H9 (cell line): ENCODE results near the gene SPTBN1. TPM values are rescaled to one million over a fixed set of nuclear protein-coding genes. Genes with fewer than 3 reads are reported as not detected.

Experiments used
- DNase-seq: peaks from one replicate; pipeline ENCODE4 v3.0.0-alpha.2; 2017
- H2AFZ ChIP-seq: one replicate; pipeline ENCODE4 v1.6.1; 2013; ENCODE audit warnings: mild to moderate bottlenecking, low read length, control low read depth, moderate library complexity
- H2AK5ac ChIP-seq: 2 replicates; pipeline ENCODE4 v1.6.1; 2013; ENCODE audit warnings: low read length, control low read depth, mixed read lengths; ENCODE audit not compliant: insufficient read length
- H2BK120ac ChIP-seq: one replicate; pipeline ENCODE4 v1.6.1; 2013; ENCODE audit warnings: low read depth, mild to moderate bottlenecking, low read length, control low read depth, inconsistent platforms; ENCODE audit not compliant: poor library complexity, severe bottlenecking
- H2BK12ac ChIP-seq: 2 replicates; pipeline ENCODE4 v1.6.1; 2013; ENCODE audit warnings: low read length, control low read depth, mixed read lengths, low read depth; ENCODE audit not compliant: insufficient read length
- H2BK15ac ChIP-seq: 2 replicates; pipeline ENCODE4 v1.6.1; 2013; ENCODE audit warnings: low read depth, low read length, control low read depth
- H2BK20ac ChIP-seq: one replicate; pipeline ENCODE4 v1.6.1; 2013; ENCODE audit warnings: low read depth, mild to moderate bottlenecking, low read length, control low read depth, inconsistent platforms; ENCODE audit not compliant: poor library complexity, severe bottlenecking
- H2BK5ac ChIP-seq: 2 replicates; pipeline ENCODE4 v1.6.1; 2013; ENCODE audit warnings: low read length, control low read depth, mixed read lengths; ENCODE audit not compliant: insufficient read length
- H3K14ac ChIP-seq: 2 replicates; pipeline ENCODE4 v1.6.1; 2013; ENCODE audit warnings: low read length, control low read depth; ENCODE audit not compliant: insufficient read depth
- H3K18ac ChIP-seq: 2 replicates; pipeline ENCODE4 v1.6.1; 2013; ENCODE audit warnings: low read depth, mild to moderate bottlenecking, mixed read lengths, low read length, control low read depth; ENCODE audit not compliant: insufficient read length
- H3K23ac ChIP-seq: 2 replicates; pipeline ENCODE4 v1.6.1; 2013; ENCODE audit warnings: low read length, control low read depth, mixed read lengths, low read depth; ENCODE audit not compliant: insufficient read length
- H3K23me2 ChIP-seq: 2 replicates; pipeline ENCODE4 v1.6.1; 2013; ENCODE audit warnings: low read depth, mild to moderate bottlenecking, mixed read lengths, low read length, control low read depth; ENCODE audit not compliant: insufficient read length, poor library complexity, severe bottlenecking
- H3K27ac ChIP-seq: 2 replicates; pipeline ENCODE4 v1.5.1; 2013; ENCODE audit warnings: low read length, control low read depth, mixed read lengths, low read depth; ENCODE audit not compliant: insufficient read length
- H3K27me3 ChIP-seq: 2 replicates; pipeline ENCODE4 v1.6.1; 2013; ENCODE audit warnings: low read length, control low read depth, inconsistent platforms; ENCODE audit not compliant: insufficient read depth
- H3K4ac ChIP-seq: 2 replicates; pipeline ENCODE4 v1.6.1; 2013; ENCODE audit warnings: low read depth, mild to moderate bottlenecking, control low read depth, inconsistent platforms, low read length, moderate library complexity
- H3K4me1 ChIP-seq: 2 replicates; pipeline ENCODE4 v1.6.1; 2013; ENCODE audit warnings: low read length, control low read depth, inconsistent platforms; ENCODE audit not compliant: insufficient read depth
- H3K4me2 ChIP-seq: 2 replicates; pipeline ENCODE4 v1.6.1; 2013; ENCODE audit warnings: low read length, control low read depth, mixed read lengths; ENCODE audit not compliant: insufficient read length, insufficient read depth
- H3K56ac ChIP-seq: 2 replicates; pipeline ENCODE4 v1.6.1; 2013; ENCODE audit warnings: low read depth, mild to moderate bottlenecking, mixed read lengths, low read length, control low read depth; ENCODE audit not compliant: insufficient read length
- H3K79me1 ChIP-seq: 2 replicates; pipeline ENCODE4 v1.6.1; 2013; ENCODE audit warnings: low read depth, mild to moderate bottlenecking, moderate library complexity, low read length, control low read depth, inconsistent platforms; ENCODE audit not compliant: insufficient read depth, poor library complexity, severe bottlenecking
- H3K79me2 ChIP-seq: 2 replicates; pipeline ENCODE4 v1.6.1; 2013; ENCODE audit warnings: low read length, control low read depth, inconsistent platforms; ENCODE audit not compliant: insufficient read depth
- H3K9ac ChIP-seq: 2 replicates; pipeline ENCODE4 v1.6.1; 2013; ENCODE audit warnings: low read length, control low read depth, mixed read lengths; ENCODE audit not compliant: insufficient read length; ENCODE audit errors: extremely low read depth
- H3K9me3 ChIP-seq: one replicate; pipeline ENCODE4 v1.6.1; 2013; ENCODE audit warnings: low read depth, low read length, inconsistent platforms; ENCODE audit not compliant: control insufficient read depth
- H3T11ph ChIP-seq: one replicate; pipeline ENCODE4 v1.6.1; 2013; ENCODE audit warnings: mild to moderate bottlenecking, low read length, control low read depth, inconsistent platforms
- H4K20me1 ChIP-seq: one replicate; pipeline ENCODE4 v1.6.1; 2013; ENCODE audit not compliant: control insufficient read depth, insufficient read length, insufficient read depth
- H4K5ac ChIP-seq: 2 replicates; pipeline ENCODE4 v1.6.1; 2013; ENCODE audit warnings: low read depth, mild to moderate bottlenecking, mixed read lengths, low read length, control low read depth; ENCODE audit not compliant: insufficient read length
- H4K8ac ChIP-seq: replicated peaks from 2 replicates; pipeline ENCODE4 v1.6.1; 2013; ENCODE audit warnings: low read length, control low read depth, mixed read lengths, low read depth; ENCODE audit not compliant: insufficient read length
- H4K91ac ChIP-seq: 2 replicates; pipeline ENCODE4 v1.6.1; 2013; ENCODE audit warnings: low read depth, mild to moderate bottlenecking, moderate library complexity, mixed read lengths, low read length, control low read depth; ENCODE audit not compliant: insufficient read length
- H3K27ac Mint-ChIP-seq, 3 experiments: 2 replicates in 2 of 3; 3 replicates in 1 of 3; pipeline ENCODE4 v1.8.0; 2020 to 2021; ENCODE audit warnings: mixed read lengths in 3 of 3, mild to moderate bottlenecking in 1 of 3, moderate library complexity in 1 of 3
- H3K27me3 Mint-ChIP-seq: 2 replicates; pipeline ENCODE4 v1.8.0; 2021; ENCODE audit warnings: low read depth, mild to moderate bottlenecking, moderate library complexity, mixed read lengths
- H3K36me3 Mint-ChIP-seq, 3 experiments: 2 replicates in 2 of 3; 3 replicates in 1 of 3; pipeline ENCODE4 v1.8.0; 2020 to 2021; ENCODE audit warnings: low read depth in 3 of 3, mixed read lengths in 3 of 3; ENCODE audit not compliant: insufficient read depth in 1 of 3
- H3K4me1 Mint-ChIP-seq, 2 experiments: 2 replicates each; pipeline ENCODE4 v1.8.0; 2020; ENCODE audit warnings: mixed read lengths in 2 of 2
- H3K4me3 Mint-ChIP-seq, 2 experiments: 2 replicates in 1 of 2; 3 replicates in 1 of 2; pipeline ENCODE4 v1.8.0; 2020 to 2021; ENCODE audit warnings: mild to moderate bottlenecking in 2 of 2, mixed read lengths in 2 of 2, moderate library complexity in 1 of 2
- H3K9me3 Mint-ChIP-seq, 2 experiments: 2 replicates in 1 of 2; 3 replicates in 1 of 2; pipeline ENCODE4 v1.8.0; 2020; ENCODE audit warnings: mild to moderate bottlenecking in 2 of 2, mixed read lengths in 2 of 2, moderate library complexity in 1 of 2
- WGBS: extraction: QIAGEN DNeasy Blood & Tissue Kit; methylation state at CpG from one replicate; pipeline ENCODE4 v1.1.7; 2013; ENCODE audit warnings: missing lambda C conversion rate, low lambda C conversion rate, mixed read lengths; ENCODE audit not compliant: insufficient read length; ENCODE audit errors: extremely low coverage; 5-methylcytosine and 5-hydroxymethylcytosine counted together
- total RNA-seq: library from RNA; stranded (reverse); gene quantifications from 2 replicates; pipeline ENCODE4 v1.2.1, GENCODE V29; 2021
- TF ChIP-seq, protein P1 (sequence below): fragments of 200-600 bp; sonication (generic); conservative IDR thresholded peaks from 3 replicates; pipeline ENCODE4 v1.8.0; 2021; ENCODE audit warnings: antibody characterized with exemption, mild to moderate bottlenecking

The SPTBN1 gene
- total RNA-seq, 1 experiment from 2014 or later: 164 TPM

DNA sequence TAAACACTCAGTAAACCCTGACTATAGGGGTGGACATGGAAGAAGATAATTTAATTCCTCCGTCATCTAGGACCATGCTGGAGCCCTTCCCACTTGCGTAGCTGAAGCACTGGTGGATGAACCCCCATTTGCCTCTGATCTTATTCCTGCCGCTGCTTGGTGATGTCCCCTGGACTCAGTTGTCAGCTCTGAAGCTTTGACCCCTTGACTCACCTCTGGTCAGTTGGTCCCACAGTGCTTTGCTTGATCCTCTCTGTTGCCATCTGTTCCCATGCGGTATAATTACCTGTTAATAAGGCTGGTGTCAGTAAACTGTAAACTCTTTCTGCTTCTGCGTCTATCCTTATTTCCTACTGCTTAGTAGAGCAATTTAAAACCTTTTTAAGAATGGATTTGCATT is 126.9 kb downstream of the SPTBN1 start:
- no peak overlapping the region for H4K8ac ChIP-seq
- no peaks in the 10 kb centered on the region; the same call in 1 of the 2 replicates for H3K27me3 ChIP-seq
- H3K4ac ChIP-seq: no peak overlapping the region
- no peaks in the 10 kb centered on the region for H3K23me2 ChIP-seq
- H3K27ac Mint-ChIP-seq: peak overlapping the region in 1 of 3 experiments; percentile 10; a peak in 1 of 7 replicates
- no peak overlapping the region for H2BK20ac ChIP-seq
- no peak overlapping the region for H2AFZ ChIP-seq
- no peak overlapping the region for H2AK5ac ChIP-seq
- no peak overlapping the region; a peak in 1 of 5 replicates for H3K4me3 Mint-ChIP-seq
- peaks cover 43% of the 10 kb centered on the region; the same call in 1 of the 2 replicates for H3K79me2 ChIP-seq
- no peak overlapping the region for H3K27ac ChIP-seq
- no peak overlapping the region for H4K5ac ChIP-seq
- peaks cover 53 to 61% of the 10 kb centered on the region in 2 experiments for H3K4me1 Mint-ChIP-seq
- no peak overlapping the region for H3K23ac ChIP-seq
- no peak overlapping the region for H3K18ac ChIP-seq
- no peaks in the 10 kb centered on the region for H3K36me3 Mint-ChIP-seq
- no peak overlapping the region for H2BK15ac ChIP-seq
- H3K79me1 ChIP-seq: peaks cover 4% of the 10 kb centered on the region
- H2BK12ac ChIP-seq: no peak overlapping the region
- no peaks in the 10 kb centered on the region for H3K9me3 Mint-ChIP-seq
- peaks cover 18% of the 10 kb centered on the region for H3K4me1 ChIP-seq
- no peak overlapping the region for H3K56ac ChIP-seq
- H3K14ac ChIP-seq: peak overlapping the region; percentile 45; the same call in 1 of the 2 replicates
- no peaks in the 10 kb centered on the region for H3K27me3 Mint-ChIP-seq
- H3K4me2 ChIP-seq: no peak overlapping the region
- no peak overlapping the region for H3K9ac ChIP-seq
- no peak for DNase-seq
- H2BK5ac ChIP-seq: no peak overlapping the region
- no CpG with 5 or more reads among the region's 5 CpGs for WGBS
- no peak overlapping the region for H3T11ph ChIP-seq
- no peak overlapping the region for H2BK120ac ChIP-seq
- H4K91ac ChIP-seq: no peak overlapping the region
- TF ChIP-seq, protein P1, sequence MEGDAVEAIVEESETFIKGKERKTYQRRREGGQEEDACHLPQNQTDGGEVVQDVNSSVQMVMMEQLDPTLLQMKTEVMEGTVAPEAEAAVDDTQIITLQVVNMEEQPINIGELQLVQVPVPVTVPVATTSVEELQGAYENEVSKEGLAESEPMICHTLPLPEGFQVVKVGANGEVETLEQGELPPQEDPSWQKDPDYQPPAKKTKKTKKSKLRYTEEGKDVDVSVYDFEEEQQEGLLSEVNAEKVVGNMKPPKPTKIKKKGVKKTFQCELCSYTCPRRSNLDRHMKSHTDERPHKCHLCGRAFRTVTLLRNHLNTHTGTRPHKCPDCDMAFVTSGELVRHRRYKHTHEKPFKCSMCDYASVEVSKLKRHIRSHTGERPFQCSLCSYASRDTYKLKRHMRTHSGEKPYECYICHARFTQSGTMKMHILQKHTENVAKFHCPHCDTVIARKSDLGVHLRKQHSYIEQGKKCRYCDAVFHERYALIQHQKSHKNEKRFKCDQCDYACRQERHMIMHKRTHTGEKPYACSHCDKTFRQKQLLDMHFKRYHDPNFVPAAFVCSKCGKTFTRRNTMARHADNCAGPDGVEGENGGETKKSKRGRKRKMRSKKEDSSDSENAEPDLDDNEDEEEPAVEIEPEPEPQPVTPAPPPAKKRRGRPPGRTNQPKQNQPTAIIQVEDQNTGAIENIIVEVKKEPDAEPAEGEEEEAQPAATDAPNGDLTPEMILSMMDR: no peak
- H4K20me1 ChIP-seq: peaks cover 3% of the 10 kb centered on the region
- no peaks in the 10 kb centered on the region for H3K9me3 ChIP-seq
